Inferior parietal cortex (tissue), 1 donor: ENCODE measurements around the gene TMEM204.

ENCODE experiments used
- DNase-seq: peaks from one replicate; pipeline ENCODE4 v3.0.0-alpha.2; 2016; ENCODE audit errors: extremely low spot score

Gene TMEM204

DNA sequence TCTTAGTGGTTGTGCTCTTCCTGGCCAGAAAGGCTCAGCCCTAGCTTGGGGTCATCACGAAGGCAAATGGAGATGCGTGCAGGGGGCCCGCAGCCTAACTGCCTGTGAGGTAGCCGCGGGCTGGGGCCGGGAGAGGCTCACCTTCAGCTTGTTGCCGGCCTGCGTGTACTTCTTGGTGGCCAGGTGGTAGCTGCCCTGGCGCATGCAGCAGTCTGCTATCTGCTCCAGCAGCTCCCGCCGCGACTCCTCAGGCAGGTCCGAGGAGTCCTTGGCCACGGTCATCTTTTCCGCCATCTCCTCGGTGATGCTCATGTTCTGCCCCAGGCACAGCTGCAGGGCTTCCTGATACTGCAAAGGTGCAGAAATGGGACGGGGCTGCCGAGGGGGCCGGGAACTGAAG lies 13.0 kb upstream of the TMEM204 start:
- no peak for DNase-seq

DNA sequence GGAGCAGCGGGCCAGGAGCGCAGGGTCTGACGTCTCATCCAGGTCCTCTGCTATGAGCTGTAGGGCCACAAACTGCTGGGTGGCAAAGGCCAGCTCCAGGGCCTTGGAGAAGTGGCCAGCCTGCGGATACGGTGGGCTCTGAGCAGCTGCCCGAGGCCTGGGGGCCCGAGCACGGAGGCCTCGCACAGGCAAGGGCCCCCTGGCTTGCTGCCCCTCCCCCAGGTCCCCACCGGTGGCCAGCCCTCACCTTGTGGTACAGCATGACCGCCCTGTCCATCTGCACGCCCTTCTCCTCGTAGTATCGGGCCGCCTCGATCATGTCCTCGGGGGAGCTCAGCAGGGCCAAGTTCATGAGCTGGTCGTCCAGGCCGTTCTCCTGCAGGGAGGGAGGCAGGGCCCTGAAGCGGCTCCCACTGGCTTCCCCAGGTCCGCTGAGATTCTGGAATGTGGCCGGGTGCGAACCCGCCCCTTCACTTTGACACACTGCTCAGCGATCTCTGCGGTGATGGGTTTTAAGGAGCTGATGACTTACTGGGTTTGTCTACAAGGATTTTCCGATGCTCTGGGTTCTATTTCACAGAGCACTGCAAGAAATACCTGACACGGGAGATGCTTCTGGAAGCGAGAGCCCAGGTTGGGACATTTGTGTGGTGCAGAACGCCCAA lies 9.8 kb upstream of the TMEM204 start:
- DNase-seq: no peak

- no peak for DNase-seq
Observed at GRCh38 chr16:1524366-1524765, 9.1 kb upstream of the TMEM204 start.

- DNase-seq: no peak
Observed at GRCh38 chr16:1525871-1526607, 7.4 kb upstream of the TMEM204 start.

- no peak for DNase-seq
Observed at GRCh38 chr16:1526608-1527555, 6.6 kb upstream of the TMEM204 start.

- DNase-seq: no peak
Observed at GRCh38 chr16:1527836-1528811, 5.3 kb upstream of the TMEM204 start.

DNA sequence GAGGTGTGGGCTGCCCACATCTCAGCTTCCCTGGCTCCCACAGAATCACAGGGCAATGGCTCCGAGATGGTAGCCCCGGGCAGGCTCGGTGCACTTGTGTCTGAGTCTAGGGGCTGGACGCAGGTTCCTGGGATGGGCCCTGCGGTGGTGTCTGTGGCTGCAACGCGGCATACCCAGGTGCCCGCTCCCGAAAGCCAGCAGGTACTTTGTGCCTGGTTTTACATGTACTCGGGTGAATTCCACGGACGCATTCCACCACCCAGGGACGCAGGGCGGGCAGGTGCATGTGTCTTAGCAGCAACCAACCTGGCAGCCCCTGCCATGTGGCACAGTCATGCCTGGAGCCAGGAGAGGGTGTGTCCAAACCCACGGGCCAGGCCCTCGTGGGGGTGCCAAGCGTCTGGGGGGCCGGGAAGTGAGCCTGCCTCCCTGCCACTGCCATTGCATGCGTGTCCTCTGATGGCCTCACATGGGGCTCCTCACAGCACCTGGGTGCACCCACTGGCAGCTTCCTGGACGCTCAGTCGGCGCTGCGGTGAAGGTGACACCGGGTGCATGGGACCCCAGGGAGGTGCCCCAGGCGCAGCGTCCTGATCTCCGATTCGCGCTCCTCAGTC lies 4.4 kb upstream of the TMEM204 start:
- no peak for DNase-seq

- no peak for DNase-seq
Observed at GRCh38 chr16:1530349-1530882, 3.0 kb upstream of the TMEM204 start.

- no peak for DNase-seq
Observed at GRCh38 chr16:1530883-1531637, 2.4 kb upstream of the TMEM204 start.

- no peak for DNase-seq
Observed at GRCh38 chr16:1531638-1531910, 1.9 kb upstream of the TMEM204 start.

DNA sequence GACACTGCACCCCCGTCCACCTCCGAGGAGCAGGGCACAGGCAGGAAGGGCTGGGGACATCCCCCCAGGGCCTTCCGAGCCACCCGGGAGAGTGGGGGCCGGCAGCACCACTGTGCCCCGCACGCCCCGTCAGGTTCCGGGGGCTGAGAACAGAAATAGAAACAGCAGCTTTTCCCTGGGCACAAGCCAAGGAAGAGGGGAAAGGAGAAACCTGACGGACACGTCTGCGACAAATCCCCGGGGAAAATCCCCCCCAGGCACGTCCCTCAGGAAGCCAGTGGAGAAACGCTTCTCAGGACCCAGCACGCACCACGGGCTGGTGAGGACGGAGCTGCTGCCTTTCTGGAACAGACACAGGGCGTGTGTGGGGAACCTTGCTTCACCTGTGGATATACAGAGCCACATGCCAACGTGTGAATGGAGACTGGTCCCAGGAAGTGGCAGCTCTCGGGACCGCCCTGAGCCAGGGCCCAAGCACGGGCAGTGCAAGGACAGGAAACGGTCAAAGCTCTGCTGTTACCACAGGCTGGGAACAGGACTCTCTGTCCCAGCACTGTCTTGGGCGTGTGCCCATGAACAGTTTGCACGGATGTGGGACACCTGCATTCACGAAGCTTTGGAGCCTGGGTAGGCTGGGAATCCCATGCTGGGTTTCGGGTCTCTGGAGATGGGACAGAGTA lies 1.2 kb upstream of the TMEM204 start:
- DNase-seq: no peak

DNA sequence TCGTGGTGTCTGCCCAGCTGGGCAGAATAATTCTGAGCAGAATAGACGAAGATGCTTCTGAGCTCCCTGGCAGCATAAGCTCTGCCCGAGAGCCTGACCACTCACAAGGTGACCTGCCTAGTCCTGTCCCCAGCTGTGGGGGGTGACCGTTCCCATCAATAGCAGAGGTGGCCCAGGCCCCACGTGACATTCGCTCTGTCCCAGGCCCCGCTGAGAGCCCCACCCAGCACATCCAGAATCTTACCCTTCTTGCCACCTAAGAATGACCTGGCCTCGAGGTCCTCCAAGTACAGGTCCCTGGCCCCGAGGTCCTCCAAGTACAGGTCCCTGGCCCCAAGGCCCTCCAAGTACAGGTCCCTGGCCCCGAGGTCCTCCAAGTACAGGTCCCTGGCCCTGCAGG lies 695 bp upstream of the TMEM204 start:
- no peak for DNase-seq

GRCh38 chr16:1534021-1535020 lies 855 bp downstream of the TMEM204 start:
- DNase-seq: no peak

DNA sequence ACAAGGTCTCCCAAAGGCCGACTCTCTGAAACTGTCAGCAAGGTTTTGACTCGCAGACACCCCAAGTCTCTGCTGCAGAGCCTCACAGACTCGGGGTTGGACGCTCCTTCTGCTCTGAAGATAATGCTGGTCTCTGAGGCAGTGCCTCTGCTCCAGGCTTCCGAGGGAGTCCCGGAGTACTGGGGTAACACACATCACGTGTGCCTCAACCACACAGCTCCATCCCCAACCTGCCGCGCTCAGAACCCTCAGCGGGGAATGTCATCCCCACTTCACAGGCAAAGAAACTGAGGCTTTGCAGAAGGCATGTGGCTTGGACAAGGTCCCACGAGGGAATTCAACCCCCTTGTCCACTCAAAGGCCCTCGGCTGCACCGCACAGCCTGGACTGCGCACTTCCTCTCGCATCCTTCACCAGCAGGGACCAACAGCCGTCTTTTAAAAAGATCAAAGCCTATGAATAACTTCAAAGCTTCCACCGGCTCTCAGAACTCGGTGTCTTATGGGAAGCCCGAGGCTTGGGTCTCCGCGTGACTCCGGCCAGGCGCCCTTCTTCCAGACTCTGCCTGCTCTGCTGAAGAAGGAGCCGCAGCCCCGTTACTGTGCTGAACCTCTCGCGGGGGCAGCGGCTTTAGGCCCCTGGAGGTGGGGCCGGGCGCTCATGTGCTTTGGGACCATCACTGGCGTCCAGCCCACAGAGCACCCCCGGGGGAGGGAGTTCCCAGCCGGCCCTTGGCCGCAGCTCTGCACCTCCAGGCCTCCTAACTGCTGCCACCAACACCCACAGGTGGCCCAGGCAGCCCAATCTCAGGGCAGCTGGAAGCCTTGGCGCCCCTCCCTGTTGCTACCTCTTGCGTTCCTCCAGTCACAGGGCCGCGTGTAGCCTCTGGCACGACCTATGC lies 2.2 kb downstream of the TMEM204 start:
- no peak for DNase-seq

DNA sequence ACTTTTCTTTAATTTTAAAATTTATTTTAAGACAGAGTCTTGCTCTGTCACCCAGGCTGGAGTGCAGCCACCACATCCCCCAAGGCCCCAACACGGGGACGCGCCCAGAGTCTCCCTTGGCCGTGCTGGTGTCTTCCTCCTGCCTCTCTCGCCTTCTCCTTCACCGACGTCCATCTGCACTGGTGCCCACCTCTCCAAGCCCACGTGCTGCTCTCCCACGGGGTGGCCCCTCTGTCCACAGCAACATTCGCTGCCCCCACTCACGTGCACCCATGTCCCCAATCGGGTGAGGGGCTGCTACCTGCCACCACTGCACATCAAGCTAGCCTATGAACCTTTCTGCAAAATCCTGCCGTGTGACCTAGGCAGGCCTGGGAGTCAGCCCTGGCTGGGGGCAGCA lies 3.1 kb downstream of the TMEM204 start:
- no peak for DNase-seq

DNA sequence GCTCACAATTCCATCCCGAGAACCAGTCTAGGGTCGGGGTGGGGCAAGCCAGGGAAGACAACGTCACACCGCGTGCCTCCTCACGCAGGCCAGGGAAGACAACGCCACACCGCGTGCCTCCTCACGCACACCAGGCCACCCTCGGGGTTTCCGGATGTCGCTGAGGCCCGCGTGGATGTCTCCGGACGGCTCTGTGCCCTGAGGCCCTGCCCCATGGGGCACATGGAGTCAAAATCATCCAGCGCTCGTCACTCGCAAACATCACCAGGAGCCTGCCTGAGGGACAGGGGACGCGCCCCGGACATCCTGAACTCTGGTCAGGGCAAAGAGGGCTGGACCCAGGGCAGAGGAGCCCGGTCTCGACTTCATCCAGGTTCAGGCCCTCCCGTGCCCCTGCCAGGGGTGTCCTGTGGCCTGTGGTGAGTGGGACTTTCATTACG lies 3.7 kb downstream of the TMEM204 start:
- DNase-seq: no peak

DNA sequence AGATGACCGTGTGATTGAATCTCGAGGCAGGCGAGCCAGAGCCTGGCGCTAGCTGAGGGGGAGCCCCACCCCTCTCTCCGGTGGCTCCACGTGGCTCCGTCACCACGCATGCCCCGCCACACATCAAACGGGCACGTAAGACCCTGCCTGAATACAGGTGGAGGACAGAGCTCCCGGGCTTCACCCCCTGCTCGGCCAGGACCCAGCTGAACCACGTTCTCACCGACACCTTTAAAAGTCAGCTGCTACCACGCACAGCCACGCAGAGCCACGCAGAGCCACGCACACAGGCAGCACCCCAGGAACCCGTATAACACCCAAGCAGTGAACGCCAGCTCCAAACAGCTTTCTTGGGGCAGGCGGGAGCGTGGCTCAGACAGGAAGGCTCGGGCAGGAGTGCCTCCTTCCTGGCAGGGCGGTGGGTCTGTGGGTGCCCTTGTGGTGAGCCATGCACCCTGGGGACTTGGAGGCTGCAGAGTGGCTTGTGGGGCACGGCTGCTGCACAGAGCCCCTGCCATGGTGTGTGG lies 4.4 kb downstream of the TMEM204 start:
- DNase-seq: no peak
